ENCODE measurements around the gene SAP25.
"Not testable (repeated sequence)": the region's sequence is repeated elsewhere in the genome, so short reads cannot be mapped to it uniquely, and the experiment has no call there.

SAP25 gene

GRCh38 chr7:100568896-100569844, 4.5 kb downstream of the SAP25 start:
- TF ChIP-seq CTCF (IDR thresholded peaks at IDR 0.05; ENCODE audit: insufficient read depth, low read depth, low read length, missing control alignments), result peak; percentile 33
- no peak for DNase-seq (ENCODE audit: low read depth)

GRCh38 chr7:100568176-100568895, 5.4 kb downstream of the SAP25 start:
- TF ChIP-seq CTCF (IDR thresholded peaks at IDR 0.05; ENCODE audit: insufficient read depth, low read depth, low read length, missing control alignments), result no peak
- DNase-seq (ENCODE audit: low read depth), result no peak
- H3K4me3 ChIP-seq (ENCODE audit: low read length), result no peak overlapping the region

More at GRCh38 chr7:100568896-100569844, 4.5 kb downstream of the SAP25 start:
- H3K4me3 ChIP-seq (ENCODE audit: low read length), result no peak overlapping the region

GRCh38 chr7:100567751-100568175, 5.9 kb downstream of the SAP25 start:
- DNase-seq (ENCODE audit: low read depth), result no peak
- no peak overlapping the region for H3K4me3 ChIP-seq (ENCODE audit: low read length)
- TF ChIP-seq CTCF (IDR thresholded peaks at IDR 0.05; ENCODE audit: insufficient read depth, low read depth, low read length, missing control alignments), result no peak

- TF ChIP-seq CTCF (IDR thresholded peaks at IDR 0.05; ENCODE audit: insufficient read depth, low read depth, low read length, missing control alignments), result no peak
- no peak for DNase-seq (ENCODE audit: low read depth)
These were observed 6.5 kb downstream of the SAP25 start for GRCh38 chr7:100567031-100567730.

GRCh38 chr7:100566018-100566531, 7.6 kb downstream of the SAP25 start:
- TF ChIP-seq CTCF (IDR thresholded peaks at IDR 0.05; ENCODE audit: insufficient read depth, low read depth, low read length, missing control alignments), result no peak
- no peak for DNase-seq (ENCODE audit: low read depth)
- H3K4me3 ChIP-seq (ENCODE audit: low read length), result no peak overlapping the region

More at GRCh38 chr7:100567031-100567730, 6.5 kb downstream of the SAP25 start:
- H3K4me3 ChIP-seq (ENCODE audit: low read length), result no peak overlapping the region

GRCh38 chr7:100565133-100565571, 8.5 kb downstream of the SAP25 start:
- TF ChIP-seq CTCF (IDR thresholded peaks at IDR 0.05; ENCODE audit: insufficient read depth, low read depth, low read length, missing control alignments), result no peak
- no peak for DNase-seq (ENCODE audit: low read depth)
- H3K4me3 ChIP-seq (ENCODE audit: low read length), result no peak overlapping the region

GRCh38 chr7:100564405-100564804, 9.3 kb downstream of the SAP25 start:
- not testable (repeated sequence) for DNase-seq (ENCODE audit: low read depth); H3K4me3 ChIP-seq (ENCODE audit: low read length)
